Neural progenitor cell (in vitro differentiated cells): Measurements from ENCODE around the gene GHRH. TPM values are rescaled to one million over a fixed set of nuclear protein-coding genes. Genes with fewer than 3 reads are reported as not detected.
A peak's percentile ranks its signal among the peaks of the same experiment; 100 is the strongest.

ENCODE experiments used
- DNase-seq: peaks from one replicate; pipeline ENCODE4 v3.0.0-alpha.2; 2016; ENCODE audit warnings: low spot score
- H2AFZ ChIP-seq: fragments of 200-600 bp; sonication (generic); replicated peaks from 2 replicates; pipeline ENCODE4 v1.6.1; 2016; ENCODE audit warnings: antibody characterized with exemption
- H3F3A ChIP-seq: fragments of 200-600 bp; sonication (generic); 2 replicates; pipeline ENCODE4 v1.6.1; 2016; ENCODE audit warnings: antibody characterized with exemption, low read depth
- H3K27ac ChIP-seq: fragments of 200-600 bp; sonication (generic); 2 replicates; pipeline ENCODE4 v1.5.1; 2016; ENCODE audit warnings: mild to moderate bottlenecking
- H3K27me3 ChIP-seq: fragments of 200-600 bp; sonication (generic); 2 replicates; pipeline ENCODE4 v1.6.1; 2016; ENCODE audit warnings: mild to moderate bottlenecking, moderate library complexity
- H3K36me3 ChIP-seq: fragments of 200-600 bp; sonication (generic); 2 replicates; pipeline ENCODE4 v1.5.1; 2016
- H3K4me1 ChIP-seq: fragments of 200-600 bp; sonication (generic); 2 replicates; pipeline ENCODE4 v1.6.1; 2016; ENCODE audit warnings: mixed run types
- H3K4me2 ChIP-seq: fragments of 200-600 bp; sonication (generic); 2 replicates; pipeline ENCODE4 v1.6.1; 2016
- H3K4me3 ChIP-seq: fragments of 200-600 bp; sonication (generic); 2 replicates; pipeline ENCODE4 v1.5.1; 2016
- H3K79me2 ChIP-seq: fragments of 200-600 bp; sonication (generic); 2 replicates; pipeline ENCODE4 v1.6.1; 2016; ENCODE audit warnings: low read depth
- H3K9ac ChIP-seq: fragments of 200-600 bp; sonication (generic); 2 replicates; pipeline ENCODE4 v1.6.1; 2016
- H3K9me3 ChIP-seq: fragments of 200-600 bp; sonication (generic); 2 replicates; pipeline ENCODE4 v1.5.1; 2016; ENCODE audit warnings: low read depth
- H4K20me1 ChIP-seq: fragments of 200-600 bp; sonication (generic); 2 replicates; pipeline ENCODE4 v1.6.1; 2016; ENCODE audit warnings: low read depth
- H3K27ac Mint-ChIP-seq: 3 replicates; pipeline ENCODE4 v1.8.0; 2021; ENCODE audit warnings: mixed read lengths
- H3K27me3 Mint-ChIP-seq: 2 replicates; pipeline ENCODE4 v1.8.0; 2022; ENCODE audit warnings: low read depth, mild to moderate bottlenecking, inconsistent platforms, moderate library complexity, mixed read lengths; ENCODE audit not compliant: insufficient read depth
- H3K36me3 Mint-ChIP-seq: 3 replicates; pipeline ENCODE4 v1.8.0; 2021; ENCODE audit warnings: mixed read lengths
- H3K4me1 Mint-ChIP-seq: 3 replicates; pipeline ENCODE4 v1.8.0; 2021; ENCODE audit warnings: mixed read lengths
- H3K4me3 Mint-ChIP-seq: 3 replicates; pipeline ENCODE4 v1.8.0; 2021; ENCODE audit warnings: mild to moderate bottlenecking, moderate library complexity, mixed read lengths
- H3K9me3 Mint-ChIP-seq: 3 replicates; pipeline ENCODE4 v1.8.0; 2020; ENCODE audit warnings: mixed read lengths
- EZH2 ChIP-seq: fragments of 200-600 bp; sonication (generic); IDR thresholded peaks from 2 replicates; pipeline ENCODE4 v1.6.1; 2017; ENCODE audit warnings: antibody characterized with exemption, mild to moderate bottlenecking, moderate library complexity
- EZH2phosphoT487 ChIP-seq: fragments of 200-600 bp; sonication (generic); IDR thresholded peaks from 2 replicates; pipeline ENCODE4 v1.6.1; 2017; ENCODE audit warnings: antibody characterized with exemption
- total RNA-seq: library from RNA; depleted of rRNA; stranded (reverse); fragments of >200 nt; gene quantifications from 2 replicates; pipeline ENCODE4 v1.2.3, GENCODE V29; 2015; ENCODE audit warnings: low replicate concordance
- TF ChIP-seq, protein P1 (sequence below): fragments of 200-600 bp; sonication (generic); IDR thresholded peaks from 2 replicates; pipeline ENCODE4 v1.5.1; 2017; ENCODE audit warnings: antibody characterized with exemption, mild to moderate bottlenecking

GHRH gene
- total RNA-seq, 1 donor from 2014 or later: not detected

DNA sequence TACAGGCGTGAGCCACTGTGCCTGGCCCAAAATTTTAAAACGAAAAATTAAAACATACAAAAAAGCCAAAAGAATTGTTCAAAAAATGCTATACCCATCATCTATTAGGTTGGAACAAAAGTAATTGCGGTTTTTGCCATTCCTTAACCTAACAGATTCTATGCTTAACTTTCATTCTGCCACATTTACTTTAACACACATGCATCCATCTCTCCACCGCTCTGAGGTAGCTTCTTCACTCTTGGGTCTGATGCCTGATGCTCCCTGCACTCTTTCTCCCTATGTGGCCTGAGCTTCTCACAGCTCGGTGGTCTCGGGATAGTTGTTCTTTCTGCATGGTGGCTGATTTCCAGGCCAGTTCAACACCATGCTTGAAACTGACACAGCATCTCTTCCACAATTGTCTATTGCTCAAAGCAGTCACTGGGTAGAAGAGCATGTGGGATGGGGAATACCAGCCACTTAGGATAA lies 23.1 kb upstream of the GHRH start:
- H3K4me1 Mint-ChIP-seq: peaks cover 47% of the 10 kb centered on the region
- H2AFZ ChIP-seq: no peak overlapping the region
- no peak overlapping the region for H3K4me3 Mint-ChIP-seq

DNA sequence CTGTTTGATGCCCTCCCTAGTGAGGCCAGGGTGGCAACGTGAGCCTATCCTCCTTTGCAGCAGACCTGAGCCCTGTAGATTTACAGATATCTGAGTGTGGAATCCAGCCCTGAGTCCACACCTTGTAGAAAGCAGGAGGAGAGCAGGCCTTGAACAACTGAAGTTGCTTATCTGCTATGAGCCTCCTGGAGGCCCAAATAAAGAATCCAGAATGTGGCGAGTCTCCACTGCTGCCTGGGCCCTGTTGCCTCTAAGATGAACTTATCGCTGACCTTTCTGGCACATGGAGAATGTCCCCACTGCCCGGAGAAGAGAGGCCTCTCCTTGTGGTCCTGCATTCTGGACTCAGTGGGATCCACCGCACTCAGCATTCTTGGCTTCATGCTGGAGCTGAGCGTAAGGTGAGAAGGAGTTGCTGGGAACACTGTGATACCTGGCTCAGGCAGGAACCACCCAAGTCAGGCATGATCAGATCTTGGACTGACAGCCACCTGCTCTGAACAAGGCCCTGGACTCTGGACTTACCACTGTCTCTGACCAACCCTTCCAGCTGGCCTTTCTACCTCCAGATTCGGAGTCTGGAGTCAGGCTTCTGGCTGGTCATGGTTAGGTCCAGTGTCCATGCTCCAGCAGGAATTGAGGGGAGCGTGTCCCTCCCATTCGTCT lies 22.0 kb upstream of the GHRH start:
- H3K9me3 ChIP-seq: no peaks in the 10 kb centered on the region
- H3K9ac ChIP-seq: no peak overlapping the region
- no peaks in the 10 kb centered on the region for H3K79me2 ChIP-seq
- Mint-ChIP-seq H3K4me1 (peaks cover 47% of the 10 kb centered on the region), H3K9me3 (no peaks in the 10 kb centered on the region), H3K27me3 (no peaks in the 10 kb centered on the region), H3K4me3 (no peak overlapping the region), H3K27ac (no peak overlapping the region), H3K36me3 (no peaks in the 10 kb centered on the region)
- H2AFZ ChIP-seq: no peak overlapping the region
- H3K27me3 ChIP-seq: no peaks in the 10 kb centered on the region
- TF ChIP-seq, protein P1, sequence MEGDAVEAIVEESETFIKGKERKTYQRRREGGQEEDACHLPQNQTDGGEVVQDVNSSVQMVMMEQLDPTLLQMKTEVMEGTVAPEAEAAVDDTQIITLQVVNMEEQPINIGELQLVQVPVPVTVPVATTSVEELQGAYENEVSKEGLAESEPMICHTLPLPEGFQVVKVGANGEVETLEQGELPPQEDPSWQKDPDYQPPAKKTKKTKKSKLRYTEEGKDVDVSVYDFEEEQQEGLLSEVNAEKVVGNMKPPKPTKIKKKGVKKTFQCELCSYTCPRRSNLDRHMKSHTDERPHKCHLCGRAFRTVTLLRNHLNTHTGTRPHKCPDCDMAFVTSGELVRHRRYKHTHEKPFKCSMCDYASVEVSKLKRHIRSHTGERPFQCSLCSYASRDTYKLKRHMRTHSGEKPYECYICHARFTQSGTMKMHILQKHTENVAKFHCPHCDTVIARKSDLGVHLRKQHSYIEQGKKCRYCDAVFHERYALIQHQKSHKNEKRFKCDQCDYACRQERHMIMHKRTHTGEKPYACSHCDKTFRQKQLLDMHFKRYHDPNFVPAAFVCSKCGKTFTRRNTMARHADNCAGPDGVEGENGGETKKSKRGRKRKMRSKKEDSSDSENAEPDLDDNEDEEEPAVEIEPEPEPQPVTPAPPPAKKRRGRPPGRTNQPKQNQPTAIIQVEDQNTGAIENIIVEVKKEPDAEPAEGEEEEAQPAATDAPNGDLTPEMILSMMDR: no peak
- TF ChIP-seq EZH2phosphoT487 (no peak), EZH2 (no peak)
- H3K4me2 ChIP-seq: no peak overlapping the region
- no peak overlapping the region for H3K4me3 ChIP-seq
- peaks cover 17% of the 10 kb centered on the region for H3F3A ChIP-seq
- H3K4me1 ChIP-seq: peaks cover 11% of the 10 kb centered on the region
- H3K27ac ChIP-seq: no peak overlapping the region
- H4K20me1 ChIP-seq: no peaks in the 10 kb centered on the region
- H3K36me3 ChIP-seq: no peaks in the 10 kb centered on the region
- DNase-seq: no peak

More for the DNA sequence above, 23.1 kb upstream of the GHRH start:
- Histone ChIP-seq H3K79me2 (peaks cover 1% of the 10 kb centered on the region), H3K27ac (no peak overlapping the region), H3K9me3 (no peaks in the 10 kb centered on the region), H3K36me3 (no peaks in the 10 kb centered on the region), H4K20me1 (no peaks in the 10 kb centered on the region), H3K4me1 (peaks cover 11% of the 10 kb centered on the region), H3K9ac (no peak overlapping the region), H3K4me3 (no peak overlapping the region), H3F3A (peaks cover 25% of the 10 kb centered on the region), H3K27me3 (no peaks in the 10 kb centered on the region), H3K4me2 (no peak overlapping the region)
- no peaks in the 10 kb centered on the region for H3K36me3 Mint-ChIP-seq
- no peaks in the 10 kb centered on the region for H3K27me3 Mint-ChIP-seq
- no peaks in the 10 kb centered on the region for H3K9me3 Mint-ChIP-seq
- H3K27ac Mint-ChIP-seq: no peak overlapping the region
- TF ChIP-seq, protein P1: no peak
- TF ChIP-seq EZH2: no peak
- TF ChIP-seq EZH2phosphoT487: no peak
- no peak for DNase-seq

DNA sequence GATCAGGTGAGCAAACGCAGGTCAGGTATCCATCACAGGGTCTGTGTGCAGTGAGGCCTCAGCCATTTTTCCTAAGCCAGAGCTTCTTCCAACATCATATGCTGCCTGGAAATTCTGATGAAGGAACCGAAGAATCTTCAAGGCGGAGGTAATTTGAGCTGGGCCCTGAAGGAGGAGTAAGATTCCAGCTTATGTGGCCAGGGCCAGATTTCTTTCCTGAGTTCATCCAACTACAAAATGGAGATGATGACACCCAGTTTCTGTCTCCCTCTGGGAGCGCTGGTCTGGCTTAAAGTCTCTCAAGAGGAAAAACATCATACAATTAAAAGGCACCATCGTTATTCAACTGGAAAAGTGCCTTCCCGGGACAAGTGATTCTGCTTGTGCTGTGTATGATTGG lies 20.9 kb upstream of the GHRH start:
- Mint-ChIP-seq H3K9me3 (no peaks in the 10 kb centered on the region), H3K4me3 (no peak overlapping the region), H3K4me1 (peaks cover 42% of the 10 kb centered on the region), H3K27me3 (no peaks in the 10 kb centered on the region), H3K27ac (peak overlapping the region; percentile 82), H3K36me3 (no peaks in the 10 kb centered on the region)
- TF ChIP-seq, protein P1: peak; percentile 40
- TF ChIP-seq EZH2phosphoT487: no peak
- peaks cover 12% of the 10 kb centered on the region for H3F3A ChIP-seq
- H4K20me1 ChIP-seq: no peaks in the 10 kb centered on the region
- no peaks in the 10 kb centered on the region for H3K36me3 ChIP-seq
- no peak overlapping the region for H3K27ac ChIP-seq
- H3K27me3 ChIP-seq: no peaks in the 10 kb centered on the region
- H3K4me2 ChIP-seq: no peak overlapping the region
- no peak overlapping the region for H3K4me3 ChIP-seq
- no peaks in the 10 kb centered on the region for H3K9me3 ChIP-seq
- H3K79me2 ChIP-seq: no peaks in the 10 kb centered on the region
- no peak overlapping the region for H3K9ac ChIP-seq
- peak overlapping the region; percentile 56 for H2AFZ ChIP-seq
- peaks cover 11% of the 10 kb centered on the region for H3K4me1 ChIP-seq
- peak; percentile 43 for DNase-seq
